Ammon's horn (tissue), 1 donor: ENCODE data around the gene GPATCH3.
"Not testable (repeated sequence)": the region's sequence is repeated elsewhere in the genome, so short reads cannot be mapped to it uniquely, and the experiment has no call there.

Experiments used
- DNase-seq: peaks from one replicate; pipeline ENCODE4 v3.0.0-alpha.2; 2016; ENCODE audit warnings: low spot score

The GPATCH3 gene

GRCh38 chr1:26863685-26864077 lies 36.6 kb downstream of the GPATCH3 start:
- DNase-seq = no peak

GRCh38 chr1:26862781-26863684 lies 37.2 kb downstream of the GPATCH3 start, which contains the start of gene SFN:
SFN (plus strand) TSS chr1:26863149; CDS start chr1:26863213, 64 bp downstream.
- DNase-seq = no peak

GRCh38 chr1:26861889-26862378 lies 38.3 kb downstream of the GPATCH3 start:
- no peak for DNase-seq

GRCh38 chr1:26861286-26861701 lies 39.0 kb downstream of the GPATCH3 start:
- no peak for DNase-seq

GRCh38 chr1:26858891-26859640 lies 41.2 kb downstream of the GPATCH3 start:
- DNase-seq = no peak

- DNase-seq = no peak
Observed at GRCh38 chr1:26858160-26858559, 42.1 kb downstream of the GPATCH3 start.

- no peak for DNase-seq
Observed at GRCh38 chr1:26857473-26858060, 42.7 kb downstream of the GPATCH3 start.

GRCh38 chr1:26856604-26857469 lies 43.4 kb downstream of the GPATCH3 start:
- no peak for DNase-seq

GRCh38 chr1:26856181-26856580 lies 44.1 kb downstream of the GPATCH3 start:
- no peak for DNase-seq

- DNase-seq = no peak
Observed at GRCh38 chr1:26855636-26856035, 44.6 kb downstream of the GPATCH3 start.

GRCh38 chr1:26854906-26855305 lies 45.4 kb downstream of the GPATCH3 start:
- DNase-seq = no peak

GRCh38 chr1:26853600-26853999 lies 46.7 kb downstream of the GPATCH3 start:
- DNase-seq = no peak

- peak; percentile 73 for DNase-seq
Observed at GRCh38 chr1:26853156-26853555, 47.1 kb downstream of the GPATCH3 start.

GRCh38 chr1:26852701-26853100 lies 47.6 kb downstream of the GPATCH3 start:
- no peak for DNase-seq

GRCh38 chr1:26851106-26851684 lies 49.1 kb downstream of the GPATCH3 start:
- no peak for DNase-seq

- no peak for DNase-seq
Observed at GRCh38 chr1:26848941-26849774, 51.1 kb downstream of the GPATCH3 start.

- no peak for DNase-seq
Observed at GRCh38 chr1:26848499-26848898, 51.8 kb downstream of the GPATCH3 start.

GRCh38 chr1:26847826-26848225 lies 52.4 kb downstream of the GPATCH3 start:
- DNase-seq = not testable (repeated sequence)

GRCh38 chr1:26844424-26845196 lies 55.7 kb downstream of the GPATCH3 start:
- no peak for DNase-seq
